B cell (primary cell): ENCODE measurements around the gene NEGR1.

ENCODE experiments used
- EZH2 ChIP-seq: IDR thresholded peaks from 2 replicates; pipeline ENCODE4 v1.6.1; 2012; ENCODE audit warnings: borderline replicate concordance, low read depth, mild to moderate bottlenecking, moderate library complexity, low read length; ENCODE audit not compliant: insufficient read depth, poor library complexity, severe bottlenecking
- TF ChIP-seq, protein P1 (sequence below): fragments of 200-600 bp; IDR thresholded peaks from one replicate; pipeline ENCODE4 v1.8.0; 2022; ENCODE audit warnings: antibody characterized with exemption, mild to moderate bottlenecking

DNA sequence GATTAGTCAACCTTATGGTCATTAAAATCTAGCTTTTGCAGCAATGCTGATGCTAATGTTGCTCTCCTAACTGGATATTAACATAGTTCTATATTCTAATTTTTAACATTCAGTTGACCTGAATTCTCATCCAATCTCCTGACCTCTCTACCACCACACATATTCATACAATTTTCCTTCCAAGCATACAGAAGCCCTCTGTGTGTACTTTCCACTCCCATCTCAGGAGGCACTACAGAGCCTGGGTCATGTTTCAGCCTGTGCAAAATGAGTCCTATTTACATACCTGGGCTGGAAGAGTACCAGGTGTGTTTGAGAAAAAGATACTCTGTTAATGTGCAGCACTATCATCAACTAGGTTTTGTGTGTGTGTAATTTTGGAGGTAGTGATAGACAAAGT is 486.3 kb downstream of the NEGR1 start:
- TF ChIP-seq, protein P1, sequence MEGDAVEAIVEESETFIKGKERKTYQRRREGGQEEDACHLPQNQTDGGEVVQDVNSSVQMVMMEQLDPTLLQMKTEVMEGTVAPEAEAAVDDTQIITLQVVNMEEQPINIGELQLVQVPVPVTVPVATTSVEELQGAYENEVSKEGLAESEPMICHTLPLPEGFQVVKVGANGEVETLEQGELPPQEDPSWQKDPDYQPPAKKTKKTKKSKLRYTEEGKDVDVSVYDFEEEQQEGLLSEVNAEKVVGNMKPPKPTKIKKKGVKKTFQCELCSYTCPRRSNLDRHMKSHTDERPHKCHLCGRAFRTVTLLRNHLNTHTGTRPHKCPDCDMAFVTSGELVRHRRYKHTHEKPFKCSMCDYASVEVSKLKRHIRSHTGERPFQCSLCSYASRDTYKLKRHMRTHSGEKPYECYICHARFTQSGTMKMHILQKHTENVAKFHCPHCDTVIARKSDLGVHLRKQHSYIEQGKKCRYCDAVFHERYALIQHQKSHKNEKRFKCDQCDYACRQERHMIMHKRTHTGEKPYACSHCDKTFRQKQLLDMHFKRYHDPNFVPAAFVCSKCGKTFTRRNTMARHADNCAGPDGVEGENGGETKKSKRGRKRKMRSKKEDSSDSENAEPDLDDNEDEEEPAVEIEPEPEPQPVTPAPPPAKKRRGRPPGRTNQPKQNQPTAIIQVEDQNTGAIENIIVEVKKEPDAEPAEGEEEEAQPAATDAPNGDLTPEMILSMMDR: no peak
- no peak for TF ChIP-seq EZH2
